Left kidney (tissue), 2 donors: ENCODE results near the gene SNAPIN. TPM values are rescaled to one million over a fixed set of nuclear protein-coding genes. Genes with fewer than 3 reads are reported as not detected.

Experiments
- DNase-seq: peaks from one replicate; pipeline ENCODE4 v3.0.0-alpha.2; 2013
- polyA plus RNA-seq: library from polyadenylated mRNA; unstranded; fragments of 120-200 nt; gene quantifications from one replicate; pipeline ENCODE4 v1.2.1, GENCODE V29; 2013; ENCODE audit not compliant: insufficient read length

Gene SNAPIN
- polyA plus RNA-seq, 1 donor = 52.0 TPM

DNA sequence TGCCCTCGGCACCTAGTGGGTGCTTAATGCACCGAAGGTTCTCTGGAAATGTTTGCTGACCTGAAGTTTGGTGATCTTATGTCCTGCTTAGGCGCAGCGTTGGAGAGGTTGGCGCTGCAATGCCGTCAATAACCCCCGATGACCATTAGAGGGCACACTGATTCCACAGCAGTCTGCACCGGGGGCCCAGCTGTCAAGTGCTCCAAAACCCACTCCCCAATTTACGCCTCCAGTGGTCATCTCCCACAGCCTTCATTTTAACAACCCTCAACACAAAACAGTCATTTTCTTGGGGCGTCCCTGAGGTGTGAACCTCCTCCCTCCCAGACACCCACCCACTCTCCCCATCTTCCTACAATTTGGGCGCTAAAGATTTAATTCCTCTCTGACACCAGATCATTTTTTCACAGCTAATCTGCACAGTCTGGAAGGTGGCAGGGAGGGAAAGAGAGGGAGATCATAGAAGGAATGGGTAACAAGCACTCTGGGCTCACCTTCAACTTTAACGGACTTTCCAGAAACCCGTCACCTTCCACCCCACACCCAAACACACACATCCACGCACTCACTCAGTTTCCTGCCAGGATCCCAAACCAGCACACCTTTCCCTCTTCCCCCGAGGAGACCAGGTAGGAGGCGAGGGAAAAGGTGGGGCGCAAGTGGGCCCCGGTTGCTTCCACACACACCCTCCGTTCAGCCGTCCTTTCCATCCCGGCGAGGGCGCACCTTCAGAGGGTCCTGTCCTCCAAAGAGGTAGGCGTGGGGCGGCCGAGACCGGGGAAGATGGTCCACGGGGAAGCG lies 19.4 kb downstream of the SNAPIN start:
- DNase-seq = no peak

DNA sequence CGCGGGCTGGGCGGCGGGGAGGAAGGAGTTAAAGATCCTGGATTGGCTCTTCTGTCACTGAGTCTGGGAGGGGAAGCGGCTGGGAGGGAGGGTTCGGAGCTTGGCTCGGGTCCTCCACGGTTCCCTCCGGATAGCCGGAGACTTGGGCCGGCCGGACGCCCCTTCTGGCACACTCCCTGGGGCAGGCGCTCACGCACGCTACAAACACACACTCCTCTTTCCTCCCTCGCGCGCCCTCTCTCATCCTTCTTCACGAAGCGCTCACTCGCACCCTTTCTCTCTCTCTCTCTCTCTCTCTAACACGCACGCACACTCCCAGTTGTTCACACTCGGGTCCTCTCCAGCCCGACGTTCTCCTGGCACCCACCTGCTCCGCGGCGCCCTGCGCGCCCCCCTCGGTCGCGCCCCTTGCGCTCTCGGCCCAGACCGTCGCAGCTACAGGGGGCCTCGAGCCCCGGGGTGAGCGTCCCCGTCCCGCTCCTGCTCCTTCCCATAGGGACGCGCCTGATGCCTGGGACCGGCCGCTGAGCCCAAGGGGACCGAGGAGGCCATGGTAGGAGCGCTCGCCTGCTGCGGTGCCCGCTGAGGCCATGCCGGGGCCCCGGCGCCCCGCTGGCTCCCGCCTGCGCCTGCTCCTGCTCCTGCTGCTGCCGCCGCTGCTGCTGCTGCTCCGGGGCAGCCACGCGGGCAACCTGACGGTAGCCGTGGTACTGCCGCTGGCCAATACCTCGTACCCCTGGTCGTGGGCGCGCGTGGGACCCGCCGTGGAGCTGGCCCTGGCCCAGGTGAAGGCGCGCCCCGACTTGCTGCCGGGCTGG lies 20.2 kb downstream of the SNAPIN start, which contains the start of gene NPR1:
TSS of gene NPR1 (plus strand) at position 170 of the 818 bp plus-strand sequence. CDS start at position 591, 421 bp downstream.
- DNase-seq = no peak

DNA sequence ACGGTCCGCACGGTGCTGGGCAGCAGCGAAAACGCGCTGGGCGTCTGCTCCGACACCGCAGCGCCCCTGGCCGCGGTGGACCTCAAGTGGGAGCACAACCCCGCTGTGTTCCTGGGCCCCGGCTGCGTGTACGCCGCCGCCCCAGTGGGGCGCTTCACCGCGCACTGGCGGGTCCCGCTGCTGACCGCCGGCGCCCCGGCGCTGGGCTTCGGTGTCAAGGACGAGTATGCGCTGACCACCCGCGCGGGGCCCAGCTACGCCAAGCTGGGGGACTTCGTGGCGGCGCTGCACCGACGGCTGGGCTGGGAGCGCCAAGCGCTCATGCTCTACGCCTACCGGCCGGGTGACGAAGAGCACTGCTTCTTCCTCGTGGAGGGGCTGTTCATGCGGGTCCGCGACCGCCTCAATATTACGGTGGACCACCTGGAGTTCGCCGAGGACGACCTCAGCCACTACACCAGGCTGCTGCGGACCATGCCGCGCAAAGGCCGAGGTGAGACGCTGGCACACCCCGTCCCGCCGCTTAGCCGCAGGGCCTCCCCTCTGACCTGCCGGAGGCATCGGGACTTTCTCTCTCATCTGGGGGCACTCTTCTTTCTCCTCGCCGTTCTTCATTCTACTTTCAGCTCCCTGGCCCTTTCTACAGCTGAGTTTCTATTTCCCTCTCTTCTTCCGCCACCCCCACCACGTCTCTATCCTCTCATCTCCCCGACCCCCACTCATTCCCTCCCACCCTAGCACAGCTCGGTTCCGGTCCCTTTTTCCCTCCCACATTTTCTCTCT lies 21.0 kb downstream of the SNAPIN start:
- DNase-seq = no peak

DNA sequence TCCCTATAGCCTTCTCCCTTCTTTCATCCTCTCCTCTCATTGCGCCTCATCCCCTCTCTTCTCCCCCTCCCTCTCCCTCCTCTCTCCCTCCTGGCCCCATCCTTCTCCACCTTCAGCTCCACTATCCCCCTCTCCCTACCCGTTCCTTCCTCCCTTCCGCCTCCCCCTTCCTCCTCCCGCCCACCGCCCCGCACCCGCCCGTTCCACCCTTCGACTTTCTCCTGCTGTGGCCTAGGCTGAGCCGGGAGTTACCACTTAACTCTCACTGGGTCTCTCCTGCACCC lies 21.6 kb downstream of the SNAPIN start:
- DNase-seq = no peak

DNA sequence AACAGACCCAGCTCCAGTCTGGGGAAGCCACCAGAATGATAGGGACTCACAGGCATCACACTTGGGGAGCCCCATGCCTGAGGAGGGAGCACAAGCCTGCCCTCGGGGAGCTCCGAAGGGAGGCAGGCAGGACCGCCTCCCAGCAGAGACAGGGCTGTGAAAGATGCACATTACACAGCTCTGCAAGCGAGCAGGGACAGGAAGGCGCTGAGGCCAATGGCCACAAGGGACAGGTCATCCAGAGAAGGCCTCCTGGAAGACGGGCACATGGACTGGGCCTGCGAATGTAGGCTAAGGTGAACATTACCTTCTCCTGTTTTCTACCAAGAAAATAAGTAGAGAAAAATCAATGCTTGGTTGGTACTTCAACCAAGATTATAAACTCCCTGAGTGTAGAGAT lies 24.2 kb downstream of the SNAPIN start:
- DNase-seq = no peak

DNA sequence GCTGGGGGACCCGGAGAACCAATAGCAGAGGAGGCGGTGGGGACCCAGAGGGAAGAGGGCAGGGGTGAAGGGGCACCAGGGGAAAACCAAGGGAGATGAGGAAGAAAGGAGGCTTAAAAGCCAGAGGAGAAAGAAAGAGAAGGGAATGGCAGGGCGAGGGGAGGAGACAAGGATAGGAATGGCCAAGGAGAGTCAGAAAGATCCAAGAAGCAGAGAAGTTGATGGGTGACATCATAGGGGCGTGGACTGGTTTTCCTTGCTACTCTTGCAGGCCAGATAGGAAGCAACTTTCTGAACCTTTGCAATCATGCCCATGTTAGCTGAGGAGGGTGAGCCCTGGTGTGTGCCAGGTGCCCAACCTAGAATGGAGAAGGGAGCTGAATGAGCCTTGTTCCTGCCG lies 25.4 kb downstream of the SNAPIN start:
- no peak for DNase-seq

DNA sequence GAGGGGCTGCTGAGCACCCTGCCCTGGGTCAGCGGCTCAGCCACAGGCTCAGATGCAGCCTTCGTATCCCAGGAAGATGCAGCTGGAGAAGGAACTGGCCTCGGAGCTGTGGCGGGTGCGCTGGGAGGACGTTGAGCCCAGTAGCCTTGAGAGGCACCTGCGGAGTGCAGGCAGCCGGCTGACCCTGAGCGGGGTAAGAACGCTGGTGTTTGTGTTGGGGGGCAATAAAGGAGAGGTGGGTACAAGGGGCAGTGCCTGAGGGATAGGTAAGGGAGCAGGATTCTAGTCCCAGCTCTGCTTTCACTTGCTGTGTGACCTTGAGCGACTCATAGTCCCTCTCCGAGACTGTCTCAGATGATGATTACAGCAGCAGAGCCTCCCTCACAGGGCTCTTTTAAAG lies 26.4 kb downstream of the SNAPIN start:
- DNase-seq = no peak

DNA sequence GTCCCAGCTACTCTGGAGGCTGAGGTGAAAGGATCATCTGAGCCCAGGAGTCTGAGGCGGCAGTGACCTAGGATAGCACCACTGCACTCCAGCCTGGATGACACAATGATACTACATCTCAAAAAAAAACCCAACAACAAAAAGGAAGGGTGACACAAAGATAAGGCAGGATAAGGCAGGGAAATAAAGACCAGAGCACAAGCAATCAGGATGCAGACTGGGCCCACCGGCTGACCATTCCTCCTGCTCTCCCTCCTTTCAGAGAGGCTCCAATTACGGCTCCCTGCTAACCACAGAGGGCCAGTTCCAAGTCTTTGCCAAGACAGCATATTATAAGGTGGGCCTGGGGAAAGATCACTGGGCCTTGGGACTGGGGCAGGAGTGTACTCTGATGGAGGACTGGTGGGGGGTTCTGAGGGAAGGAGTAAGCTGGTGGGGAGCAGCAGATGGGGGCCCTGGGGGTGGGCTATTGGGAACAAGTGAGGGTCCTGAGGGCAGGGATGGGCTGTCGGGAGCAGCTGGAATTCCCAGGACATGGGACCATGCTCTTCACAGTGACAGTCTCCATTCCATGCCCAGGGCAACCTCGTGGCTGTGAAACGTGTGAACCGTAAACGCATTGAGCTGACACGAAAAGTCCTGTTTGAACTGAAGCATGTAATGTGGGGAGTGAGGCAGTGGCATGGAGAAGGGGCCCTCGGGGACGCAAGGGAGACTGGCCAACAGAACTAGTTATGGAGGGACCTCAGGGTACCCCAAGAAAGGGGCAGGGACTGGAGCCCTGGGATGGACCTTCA lies 27.2 kb downstream of the SNAPIN start:
- no peak for DNase-seq

DNA sequence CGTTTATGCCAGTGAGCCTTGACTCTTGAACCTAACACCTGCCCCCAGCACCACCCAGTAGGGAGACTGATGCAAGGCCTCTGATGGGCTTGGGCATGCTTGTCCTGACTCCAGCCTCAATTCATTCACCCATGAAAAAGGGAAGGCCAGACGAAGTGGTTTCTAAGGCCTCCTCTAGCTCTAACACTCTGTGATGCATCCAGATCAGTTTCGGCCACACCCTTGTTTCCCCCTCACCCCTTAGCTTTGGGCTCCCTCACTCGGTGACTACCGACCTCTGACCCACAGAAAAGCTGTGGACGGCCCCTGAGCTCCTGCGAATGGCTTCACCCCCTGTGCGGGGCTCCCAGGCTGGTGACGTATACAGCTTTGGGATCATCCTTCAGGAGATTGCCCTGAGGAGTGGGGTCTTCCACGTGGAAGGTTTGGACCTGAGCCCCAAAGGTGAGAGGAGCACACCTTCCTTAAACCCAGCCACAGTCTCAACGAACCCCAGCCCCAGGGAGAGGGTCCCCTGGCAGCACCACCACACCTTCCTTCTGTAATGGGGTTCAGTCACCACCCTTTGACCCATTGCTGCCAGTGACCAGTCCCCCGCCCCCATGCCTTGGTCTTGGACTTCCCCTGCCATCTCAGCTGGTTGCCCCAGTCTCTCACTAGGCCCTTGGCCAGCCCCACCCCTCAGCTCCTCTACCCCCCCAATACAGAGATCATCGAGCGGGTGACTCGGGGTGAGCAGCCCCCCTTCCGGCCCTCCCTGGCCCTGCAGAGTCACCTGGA lies 29.0 kb downstream of the SNAPIN start:
- no peak for DNase-seq

DNA sequence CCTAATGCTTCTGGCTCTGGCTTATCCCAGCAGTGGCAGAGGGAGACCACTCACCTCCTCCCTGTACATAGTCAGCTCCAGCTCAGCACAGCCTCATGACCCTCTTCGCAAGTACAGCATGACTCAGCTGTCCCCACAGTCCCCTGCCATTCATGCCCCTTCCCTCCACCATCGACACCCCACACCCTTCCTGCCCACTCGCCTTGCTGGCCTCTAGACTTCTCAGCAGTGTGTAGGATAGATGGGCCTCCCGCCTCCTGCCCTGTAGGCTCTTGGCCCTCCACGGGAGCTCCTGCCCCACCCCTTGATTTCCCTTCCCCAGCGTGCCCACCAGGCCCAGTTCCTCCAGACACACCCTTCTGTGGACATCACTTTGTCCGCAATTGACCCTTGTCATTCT lies 29.8 kb downstream of the SNAPIN start:
- DNase-seq = no peak

DNA sequence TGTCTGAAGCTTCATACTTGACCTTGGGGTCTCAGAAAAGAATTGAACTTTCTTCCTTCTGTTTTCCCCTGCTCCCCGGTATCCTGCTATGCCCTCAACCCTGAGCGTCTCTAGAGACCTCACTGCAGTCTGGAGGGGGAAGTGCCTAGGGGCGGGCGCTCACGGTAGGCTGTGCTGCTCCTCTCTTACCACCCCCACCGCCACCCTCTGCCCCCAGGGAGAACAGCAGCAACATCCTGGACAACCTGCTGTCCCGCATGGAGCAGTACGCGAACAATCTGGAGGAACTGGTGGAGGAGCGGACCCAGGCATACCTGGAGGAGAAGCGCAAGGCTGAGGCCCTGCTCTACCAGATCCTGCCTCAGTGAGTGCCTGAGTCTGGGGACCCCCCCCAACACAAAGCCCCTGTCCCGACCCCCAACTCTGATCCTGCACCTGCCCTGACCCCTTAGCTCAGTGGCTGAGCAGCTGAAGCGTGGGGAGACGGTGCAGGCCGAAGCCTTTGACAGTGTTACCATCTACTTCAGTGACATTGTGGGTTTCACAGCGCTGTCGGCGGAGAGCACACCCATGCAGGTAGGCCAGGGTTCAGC lies 30.3 kb downstream of the SNAPIN start:
- no peak for DNase-seq

DNA sequence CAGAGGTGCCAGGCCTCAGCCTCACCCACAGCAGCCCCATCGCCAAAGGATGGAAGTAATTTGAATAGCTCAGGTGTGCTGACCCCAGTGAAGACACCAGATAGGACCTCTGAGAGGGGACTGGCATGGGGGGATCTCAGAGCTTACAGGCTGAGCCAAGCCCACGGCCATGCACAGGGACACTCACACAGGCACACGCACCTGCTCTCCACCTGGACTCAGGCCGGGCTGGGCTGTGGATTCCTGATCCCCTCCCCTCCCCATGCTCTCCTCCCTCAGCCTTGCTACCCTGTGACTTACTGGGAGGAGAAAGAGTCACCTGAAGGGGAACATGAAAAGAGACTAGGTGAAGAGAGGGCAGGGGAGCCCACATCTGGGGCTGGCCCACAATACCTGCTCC lies 35.0 kb downstream of the SNAPIN start:
- DNase-seq = no peak

DNA sequence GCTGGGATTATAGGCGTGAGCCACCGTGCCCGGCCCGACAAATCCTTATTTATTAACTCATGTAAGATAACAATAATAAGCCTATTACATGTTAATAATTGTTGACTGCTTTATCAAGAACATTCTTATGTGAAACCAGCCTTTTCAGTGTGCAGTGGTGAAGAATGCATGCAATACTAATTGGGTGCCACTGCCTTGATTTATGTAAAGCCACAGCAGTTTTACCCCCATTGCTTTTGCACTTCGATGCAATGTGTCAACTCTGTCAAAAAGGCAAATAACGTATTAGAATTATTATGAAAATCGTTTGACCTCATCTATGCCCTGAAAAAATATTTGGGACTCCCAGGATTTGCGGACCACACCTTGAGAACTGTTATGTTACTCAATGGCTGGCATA lies 38.2 kb downstream of the SNAPIN start:
- DNase-seq = no peak

DNA sequence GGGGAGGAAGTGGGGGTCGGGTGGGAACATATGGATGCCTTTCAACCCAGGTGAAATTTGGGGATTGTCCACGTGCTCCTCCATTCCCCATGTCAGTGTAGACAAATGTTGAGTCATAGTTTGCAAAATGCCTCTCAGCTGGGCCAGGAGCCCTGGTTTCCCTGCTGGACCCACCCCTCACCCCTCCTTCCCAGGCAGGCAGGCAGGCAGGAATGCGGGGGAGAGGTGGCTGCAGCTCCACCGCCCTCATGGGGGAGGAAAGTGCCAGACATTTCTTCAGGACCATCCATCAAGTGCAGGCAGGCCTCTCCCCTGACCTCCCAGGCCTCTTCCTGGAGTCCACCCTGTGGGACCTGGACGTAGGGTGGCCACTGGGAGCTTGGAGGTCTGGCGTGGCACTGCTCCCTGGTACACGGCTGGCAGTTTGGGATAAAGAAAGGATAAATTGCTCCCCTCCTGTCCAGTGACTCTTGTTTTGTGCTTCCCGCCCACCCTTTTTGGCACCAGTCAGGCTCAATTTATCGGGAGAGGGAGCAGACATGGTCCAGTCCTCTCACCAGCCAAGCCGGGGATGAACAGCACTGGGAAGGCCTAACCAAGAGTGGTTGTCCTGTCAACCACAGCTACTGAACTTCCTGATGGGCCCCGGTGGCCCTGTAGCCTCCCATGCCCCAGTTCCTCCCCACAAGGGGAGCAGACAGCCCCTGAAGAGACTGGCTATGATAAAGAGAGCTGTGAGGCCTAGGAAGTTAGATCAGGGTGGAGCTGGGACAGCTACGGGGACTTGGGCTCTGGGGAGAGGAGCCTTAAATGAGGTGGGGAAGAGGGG lies 38.9 kb downstream of the SNAPIN start:
- DNase-seq = peak; percentile 89

DNA sequence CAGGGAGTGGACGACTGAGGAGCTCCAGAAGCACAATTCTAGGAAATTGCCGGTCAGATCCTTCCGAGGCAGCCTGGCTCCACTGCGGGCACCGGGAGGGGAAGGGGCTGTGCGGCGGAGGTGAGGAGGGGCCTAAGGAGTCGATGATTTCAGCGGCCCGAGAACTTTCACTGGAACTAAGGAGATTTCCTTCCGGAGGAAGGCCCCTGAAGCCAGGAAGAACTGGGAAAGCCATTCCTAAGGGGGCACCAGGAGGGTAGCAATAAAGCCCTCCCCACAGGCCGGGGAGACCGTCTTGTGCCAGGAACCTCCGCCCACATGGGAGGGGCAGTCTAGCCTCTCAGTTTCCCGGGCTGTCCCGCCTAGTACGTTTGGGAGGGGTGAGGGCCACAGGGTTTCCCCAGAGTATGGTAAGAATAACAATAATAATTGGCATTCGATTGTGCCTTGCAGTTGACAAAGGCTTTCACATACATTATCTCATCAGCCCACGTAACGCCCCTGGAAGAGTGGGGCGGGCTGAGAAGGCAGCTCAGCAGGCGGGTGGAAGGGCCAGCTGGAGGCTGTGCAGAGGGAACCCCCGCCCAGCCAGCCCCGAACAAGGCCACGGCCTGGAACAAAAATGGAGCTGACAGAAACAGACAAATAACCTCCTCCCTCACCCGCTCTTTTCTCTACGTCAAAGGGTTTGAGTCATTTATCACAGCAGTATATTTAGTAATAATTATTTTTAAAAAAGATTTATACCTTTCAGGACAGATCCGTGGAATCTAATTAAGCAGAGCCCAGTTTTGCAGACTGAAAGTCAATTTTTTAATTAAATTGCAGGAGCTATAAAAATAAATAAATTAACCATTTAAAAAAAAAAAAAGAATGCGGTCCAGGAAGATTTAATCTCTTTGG lies 39.8 kb downstream of the SNAPIN start:
- no peak for DNase-seq

DNA sequence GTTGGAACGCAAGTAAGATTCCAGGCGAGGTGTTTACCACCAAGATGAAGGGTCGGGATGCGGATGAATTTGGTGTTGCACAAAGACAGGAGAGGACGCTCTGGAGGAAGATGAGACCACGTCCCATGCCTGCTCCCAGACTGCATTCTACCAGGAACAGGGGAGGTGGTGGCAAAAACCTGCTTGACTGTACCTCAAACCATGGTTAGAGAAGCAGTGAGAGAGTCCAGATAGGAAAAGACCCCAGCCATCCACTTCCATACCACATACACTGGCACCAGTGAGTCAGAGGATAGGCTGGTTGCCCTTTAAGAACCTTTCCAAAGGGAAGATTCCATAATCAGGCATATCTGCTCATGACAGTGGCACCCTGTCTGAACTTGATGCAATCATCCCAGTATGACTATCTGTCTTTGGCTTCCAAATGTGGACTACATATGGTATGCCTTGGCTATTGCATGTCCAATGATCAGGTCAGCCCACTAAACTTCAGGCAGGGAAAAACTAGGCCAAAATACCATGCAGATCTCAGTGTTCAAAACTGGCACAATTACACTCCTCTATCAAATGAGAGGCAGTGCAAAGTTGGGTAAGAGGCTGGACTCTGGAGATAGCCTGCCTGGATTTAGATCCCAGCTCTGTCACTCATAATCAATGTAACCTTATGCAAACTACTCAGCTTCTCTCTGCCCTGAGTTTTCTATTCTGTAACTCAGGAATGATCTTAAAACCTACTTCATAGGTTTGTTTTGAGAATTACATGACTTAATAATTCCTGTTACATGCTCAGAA lies 40.6 kb downstream of the SNAPIN start:
- DNase-seq = no peak

DNA sequence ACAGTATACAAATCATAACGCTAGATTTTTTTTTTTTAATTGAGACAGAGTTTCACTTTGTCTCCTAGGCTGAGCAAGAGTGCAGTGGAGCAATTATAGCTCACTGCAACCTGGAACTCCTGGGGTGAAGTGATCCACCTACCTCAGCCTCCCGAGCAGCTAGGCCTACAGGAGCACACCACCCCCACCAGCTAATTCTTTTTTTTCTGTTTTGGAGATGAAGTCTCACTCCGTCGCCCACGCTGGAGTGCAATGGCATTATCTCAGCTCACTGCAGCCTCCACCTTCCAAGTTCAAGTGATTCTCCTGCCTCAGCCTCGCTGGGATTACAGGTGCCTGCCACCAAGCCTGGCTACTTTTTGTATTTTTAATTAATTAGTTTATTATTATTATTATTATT lies 41.3 kb downstream of the SNAPIN start:
- no peak for DNase-seq

DNA sequence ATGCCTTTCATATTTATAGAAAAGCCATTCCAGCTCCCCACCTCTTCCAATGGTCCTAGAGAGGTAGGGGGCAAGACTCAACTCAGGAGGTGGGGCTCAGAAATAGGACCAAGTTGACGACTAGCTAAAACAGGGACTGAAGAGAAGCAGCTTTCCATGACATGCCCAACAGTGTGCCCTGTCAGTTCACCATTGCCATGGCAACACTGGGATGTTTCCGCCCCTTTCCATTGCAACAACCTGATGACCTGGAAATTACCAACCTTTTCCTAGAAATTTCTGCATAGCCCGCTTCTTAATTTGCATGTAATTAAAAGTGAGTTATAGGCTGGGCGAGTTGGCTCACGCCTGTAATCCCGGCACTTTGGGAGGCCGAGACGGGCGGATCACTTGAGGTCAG lies 47.0 kb downstream of the SNAPIN start:
- DNase-seq = no peak
